Measurements from ENCODE around the gene FNDC1.

GRCh38 chr6:159174263-159174969 is 5.2 kb downstream of the FNDC1 start:
- TF ChIP-seq CTCF (IDR thresholded peaks at IDR 0.05) (peak; percentile 30 to 80 (median 44)), POLR2A (IDR thresholded peaks at IDR 0.05) (no peak)
